ENCODE data around the gene HSD17B14. TPM values are rescaled to one million over a fixed set of nuclear protein-coding genes. Genes with fewer than 3 reads are reported as not detected.

The HSD17B14 gene
- total RNA-seq, 6 experiments from 2014 or later = 3.5 to 78.0 (median 15.7) TPM

- DNase-seq = no peak
- peaks cover 0 to 10% (median 4%) of the 10 kb centered on the region in 4 donors for H3K36me3 ChIP-seq
- no peaks in the 10 kb centered on the region for H3K27me3 ChIP-seq
- WGBS (ENCODE audit: insufficient coverage, low coverage, low lambda C conversion rate, missing lambda C conversion rate) = 83% methylated on average over 6 of the region's 6 CpGs
- TF ChIP-seq POLR2A (IDR thresholded peaks at IDR 0.05) (no peak), CTCF (IDR thresholded peaks at IDR 0.05) (no peak)
- no peaks in the 10 kb centered on the region for H3K9me3 ChIP-seq
- no peaks in the 10 kb centered on the region for H3K4me1 ChIP-seq
- H3K27ac ChIP-seq = no peak overlapping the region
- H3K4me3 ChIP-seq = no peak overlapping the region
- no peak for ATAC-seq
- intact Hi-C loops (cut with DNase I) = loop anchor here in 1 of 2 donors (10.0 kb wide), 1 partner anchor 157 kb away; no protein-coding TSS in a partner anchor
These were observed 5.3 kb upstream of the HSD17B14 start for GRCh38 chr19:48841571-48841970.

GRCh38 chr19:48841047-48841446, 4.8 kb upstream of the HSD17B14 start:
- no peak for ATAC-seq
- Histone ChIP-seq H3K9me3 (no peaks in the 10 kb centered on the region), H3K27ac (no peak overlapping the region), H3K27me3 (no peaks in the 10 kb centered on the region), H3K4me3 (no peak overlapping the region), H3K36me3 (peaks cover 0 to 7% (median 3%) of the 10 kb centered on the region in 4 donors), H3K4me1 (no peaks in the 10 kb centered on the region)
- TF ChIP-seq CTCF (IDR thresholded peaks at IDR 0.05) (no peak), POLR2A (IDR thresholded peaks at IDR 0.05) (no peak)
- intact Hi-C loops (cut with DNase I) = loop anchor here in 1 of 2 donors (10.0 kb wide), 1 partner anchor 156 kb away; no protein-coding TSS in a partner anchor
- no peak for DNase-seq
- WGBS (ENCODE audit: insufficient coverage, low coverage, low lambda C conversion rate, missing lambda C conversion rate) = 60% methylated on average over 1 of the region's 16 CpGs

- intact Hi-C loops (cut with DNase I) = loop anchor here (5.0 to 10.0 kb wide), 2 partner anchors 40 to 163 kb away; partner anchors contain the start of gene NTN5 (in 1 of the 2)
- no peak for DNase-seq
- peak overlapping the region in 1 of 3 donors; percentile 82 for H3K27ac ChIP-seq
- WGBS (ENCODE audit: insufficient coverage, low coverage, low lambda C conversion rate, missing lambda C conversion rate) = 64% methylated on average over 6 of the region's 9 CpGs
- H3K27me3 ChIP-seq = no peaks in the 10 kb centered on the region
- H3K4me1 ChIP-seq = peaks cover 0 to 7% (median 0%) of the 10 kb centered on the region in 4 donors
- TF ChIP-seq CTCF (IDR thresholded peaks at IDR 0.05) (no peak), POLR2A (IDR thresholded peaks at IDR 0.05) (no peak)
- no peaks in the 10 kb centered on the region for H3K36me3 ChIP-seq
- no peaks in the 10 kb centered on the region for H3K9me3 ChIP-seq
- no peak overlapping the region for H3K4me3 ChIP-seq
- ATAC-seq = no peak
These were observed 1.4 kb upstream of the HSD17B14 start for GRCh38 chr19:48837687-48838086.

- peak overlapping the region in 2 of 3 donors; percentile 82 to 89 for H3K27ac ChIP-seq
- ATAC-seq (peak; percentile 69 to 81 (median 80)), DNase-seq (peak; percentile 87 to 95 (median 88))
- peaks cover 0 to 7% (median 0%) of the 10 kb centered on the region in 4 donors for H3K4me1 ChIP-seq
- no peaks in the 10 kb centered on the region for H3K27me3 ChIP-seq
- H3K36me3 ChIP-seq = no peaks in the 10 kb centered on the region
- no peaks in the 10 kb centered on the region for H3K9me3 ChIP-seq
- WGBS (ENCODE audit: insufficient coverage, low coverage, low lambda C conversion rate, missing lambda C conversion rate) = 22% methylated on average over 11 of the region's 29 CpGs
- peak overlapping the region in 2 of 3 donors; percentile 49 to 62 for H3K4me3 ChIP-seq
- TF ChIP-seq CTCF (IDR thresholded peaks at IDR 0.05) (no peak), POLR2A (IDR thresholded peaks at IDR 0.05) (no peak)
- intact Hi-C loops (cut with DNase I) = loop anchor here (5.0 to 10.0 kb wide), 2 partner anchors 40 to 162 kb away; partner anchors contain the start of gene NTN5 (in 1 of the 2)
These were observed 797 bp upstream of the HSD17B14 start for GRCh38 chr19:48837051-48837524.

Measured in right lobe of liver (tissue), 6 donors.